SU-DHL-6 (cell line): ENCODE results near the gene CDH16.

ENCODE experiments used
- H2AFZ ChIP-seq: fragments of 200-600 bp; sonication (generic); 2 replicates; pipeline ENCODE4 v1.6.1; 2014; ENCODE audit warnings: low read depth, mild to moderate bottlenecking, moderate library complexity, mixed read lengths, antibody characterized with exemption, low read length; ENCODE audit not compliant: severe bottlenecking
- H3F3A ChIP-seq: fragments of 200-600 bp; shearing (Covaris generic); 2 replicates; pipeline ENCODE4 v1.6.0; 2016; ENCODE audit warnings: antibody characterized with exemption, mild to moderate bottlenecking; ENCODE audit not compliant: insufficient read depth
- H3K27ac ChIP-seq: fragments of 200-600 bp; sonication (generic); 2 replicates; pipeline ENCODE4 v1.5.1; 2016; ENCODE audit warnings: low read depth, mild to moderate bottlenecking, low read length, moderate library complexity, mixed read lengths
- H3K27me3 ChIP-seq: fragments of 200-600 bp; sonication (generic), shearing (Covaris generic); 2 replicates; pipeline ENCODE4 v1.6.0; 2014; ENCODE audit warnings: mild to moderate bottlenecking, low read length
- H3K36me3 ChIP-seq: fragments of 200-600 bp; sonication (generic); 2 replicates; pipeline ENCODE4 v1.6.1; 2014; ENCODE audit warnings: mild to moderate bottlenecking, low read length, mixed read lengths
- H3K4me2 ChIP-seq: fragments of 300-600, 200-600 bp; shearing (Covaris generic), sonication (generic); 2 replicates; pipeline ENCODE4 v1.6.0; 2014; ENCODE audit warnings: low read length, low read depth, mild to moderate bottlenecking; ENCODE audit not compliant: poor library complexity, severe bottlenecking
- H3K4me3 ChIP-seq: fragments of 200-600 bp; sonication (generic); 2 replicates; pipeline ENCODE4 v1.5.1; 2014; ENCODE audit warnings: antibody characterized with exemption, low read length, mild to moderate bottlenecking, mixed read lengths; ENCODE audit not compliant: insufficient read depth, poor library complexity, severe bottlenecking
- H3K79me2 ChIP-seq: fragments of 200-600 bp; sonication (generic); 2 replicates; pipeline ENCODE4 v1.6.1; 2014; ENCODE audit warnings: mild to moderate bottlenecking, low read length, moderate library complexity; ENCODE audit not compliant: insufficient read depth
- H3K9ac ChIP-seq: fragments of 200-600 bp; sonication (generic); 2 replicates; pipeline ENCODE4 v1.7.0; 2014; ENCODE audit warnings: mild to moderate bottlenecking, low read length
- H3K9me2 ChIP-seq: fragments of 200-600 bp; sonication (generic); replicated peaks from 2 replicates; pipeline ENCODE4 v1.6.1; 2014; ENCODE audit warnings: low read length; ENCODE audit not compliant: insufficient read depth
- H3K9me3 ChIP-seq: fragments of 200-600 bp; sonication (generic); 2 replicates; pipeline ENCODE4 v1.6.1; 2014; ENCODE audit warnings: low read length, mixed read lengths; ENCODE audit not compliant: insufficient read depth
- H4K20me1 ChIP-seq: fragments of 200-600 bp; sonication (generic); 2 replicates; pipeline ENCODE4 v1.6.1; 2014; ENCODE audit warnings: low read depth, mild to moderate bottlenecking, antibody characterized with exemption, low read length, moderate library complexity, mixed read lengths
- EZH2phosphoT487 ChIP-seq: fragments of 200-600 bp; sonication (generic), shearing (Covaris generic); conservative IDR thresholded peaks from 2 replicates; pipeline ENCODE4 v1.6.1; 2018; ENCODE audit warnings: mild to moderate bottlenecking, antibody characterized with exemption, low read length, moderate library complexity, mixed read lengths
- TF ChIP-seq, protein P1 (sequence below): fragments of 200-600 bp; sonication (generic); IDR thresholded peaks from one replicate; pipeline ENCODE4 v1.5.1; 2017; ENCODE audit warnings: antibody characterized with exemption, mild to moderate bottlenecking, low read length, moderate library complexity; ENCODE audit not compliant: insufficient read depth, poor library complexity, severe bottlenecking

CDH16 gene

DNA sequence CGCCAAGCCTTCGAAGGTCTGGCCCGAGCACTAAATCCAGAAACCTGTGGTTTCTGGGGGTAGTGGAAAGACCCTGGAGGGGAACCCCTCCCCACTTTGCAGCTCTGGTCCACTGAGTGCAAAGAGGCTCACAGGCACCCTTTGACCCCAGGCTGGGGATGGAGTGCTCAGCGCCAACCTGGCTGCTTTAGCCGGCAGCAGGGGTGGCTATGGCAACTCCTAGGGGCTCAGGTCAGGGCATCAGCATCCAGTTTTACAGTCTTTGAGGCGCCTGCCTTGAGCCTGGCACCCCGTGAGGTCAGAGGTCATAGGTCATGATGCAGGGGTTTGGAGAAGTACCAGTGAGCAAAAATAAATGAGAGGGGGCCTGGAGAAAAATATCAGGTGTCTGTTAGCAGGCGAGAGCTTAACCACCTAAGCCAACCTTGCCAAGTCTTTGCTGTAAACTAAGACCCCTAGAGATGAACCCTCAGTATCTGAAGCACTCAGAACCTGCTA, 56.6 kb downstream of the CDH16 start:
- Histone ChIP-seq H4K20me1 (no peaks in the 10 kb centered on the region), H3F3A (no peaks in the 10 kb centered on the region), H3K9me2 (no peaks in the 10 kb centered on the region), H3K4me2 (no peak overlapping the region), H3K27me3 (no peaks in the 10 kb centered on the region), H3K36me3 (no peaks in the 10 kb centered on the region), H3K9ac (no peak overlapping the region), H3K79me2 (no peaks in the 10 kb centered on the region), H2AFZ (no peak overlapping the region), H3K9me3 (no peaks in the 10 kb centered on the region), H3K27ac (no peak overlapping the region), H3K4me3 (no peak overlapping the region)
- TF ChIP-seq, protein P1, sequence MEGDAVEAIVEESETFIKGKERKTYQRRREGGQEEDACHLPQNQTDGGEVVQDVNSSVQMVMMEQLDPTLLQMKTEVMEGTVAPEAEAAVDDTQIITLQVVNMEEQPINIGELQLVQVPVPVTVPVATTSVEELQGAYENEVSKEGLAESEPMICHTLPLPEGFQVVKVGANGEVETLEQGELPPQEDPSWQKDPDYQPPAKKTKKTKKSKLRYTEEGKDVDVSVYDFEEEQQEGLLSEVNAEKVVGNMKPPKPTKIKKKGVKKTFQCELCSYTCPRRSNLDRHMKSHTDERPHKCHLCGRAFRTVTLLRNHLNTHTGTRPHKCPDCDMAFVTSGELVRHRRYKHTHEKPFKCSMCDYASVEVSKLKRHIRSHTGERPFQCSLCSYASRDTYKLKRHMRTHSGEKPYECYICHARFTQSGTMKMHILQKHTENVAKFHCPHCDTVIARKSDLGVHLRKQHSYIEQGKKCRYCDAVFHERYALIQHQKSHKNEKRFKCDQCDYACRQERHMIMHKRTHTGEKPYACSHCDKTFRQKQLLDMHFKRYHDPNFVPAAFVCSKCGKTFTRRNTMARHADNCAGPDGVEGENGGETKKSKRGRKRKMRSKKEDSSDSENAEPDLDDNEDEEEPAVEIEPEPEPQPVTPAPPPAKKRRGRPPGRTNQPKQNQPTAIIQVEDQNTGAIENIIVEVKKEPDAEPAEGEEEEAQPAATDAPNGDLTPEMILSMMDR = no peak
- no peak for TF ChIP-seq EZH2phosphoT487

DNA sequence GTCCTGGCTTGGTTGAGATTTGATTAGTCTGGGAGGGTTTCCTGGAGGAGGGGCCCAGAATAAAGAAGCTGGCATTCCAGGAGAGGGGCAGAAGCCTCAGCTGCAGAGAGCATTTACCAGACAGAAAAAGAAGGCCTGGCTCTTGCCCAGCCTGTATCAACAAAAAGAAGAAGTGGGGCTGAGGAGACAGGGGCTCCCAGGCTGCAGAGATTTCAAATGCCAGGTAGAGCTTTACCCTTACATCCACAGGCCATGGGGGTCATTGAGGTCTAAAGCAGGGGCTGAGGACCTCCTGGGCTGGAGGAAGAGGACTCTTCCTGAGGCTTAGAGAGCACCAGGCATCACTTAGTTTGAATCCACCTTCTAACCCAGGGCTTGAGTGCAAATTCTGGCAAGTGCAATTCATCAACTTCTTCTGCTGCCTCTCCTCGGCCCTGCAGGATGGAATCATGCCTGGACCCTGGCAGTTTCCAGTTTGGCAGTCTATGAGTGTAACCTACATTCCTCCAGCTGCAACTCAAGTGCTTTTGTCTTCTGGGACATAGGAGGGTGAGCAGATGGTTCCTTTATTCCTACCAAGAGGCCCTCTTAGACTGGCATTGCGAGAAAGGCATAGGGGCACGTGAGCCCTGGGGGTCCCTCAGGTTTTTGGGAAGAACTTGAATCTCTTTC, 59.2 kb downstream of the CDH16 start:
- Histone ChIP-seq H3K9me2 (no peaks in the 10 kb centered on the region), H3K4me2 (no peak overlapping the region), H3K27me3 (no peaks in the 10 kb centered on the region), H3K36me3 (no peaks in the 10 kb centered on the region), H3K79me2 (no peaks in the 10 kb centered on the region), H3F3A (no peaks in the 10 kb centered on the region), H3K4me3 (no peak overlapping the region), H3K9me3 (no peaks in the 10 kb centered on the region), H2AFZ (no peak overlapping the region), H4K20me1 (no peaks in the 10 kb centered on the region), H3K9ac (no peak overlapping the region), H3K27ac (no peak overlapping the region)
- no peak for TF ChIP-seq EZH2phosphoT487
- TF ChIP-seq, protein P1 = no peak

DNA sequence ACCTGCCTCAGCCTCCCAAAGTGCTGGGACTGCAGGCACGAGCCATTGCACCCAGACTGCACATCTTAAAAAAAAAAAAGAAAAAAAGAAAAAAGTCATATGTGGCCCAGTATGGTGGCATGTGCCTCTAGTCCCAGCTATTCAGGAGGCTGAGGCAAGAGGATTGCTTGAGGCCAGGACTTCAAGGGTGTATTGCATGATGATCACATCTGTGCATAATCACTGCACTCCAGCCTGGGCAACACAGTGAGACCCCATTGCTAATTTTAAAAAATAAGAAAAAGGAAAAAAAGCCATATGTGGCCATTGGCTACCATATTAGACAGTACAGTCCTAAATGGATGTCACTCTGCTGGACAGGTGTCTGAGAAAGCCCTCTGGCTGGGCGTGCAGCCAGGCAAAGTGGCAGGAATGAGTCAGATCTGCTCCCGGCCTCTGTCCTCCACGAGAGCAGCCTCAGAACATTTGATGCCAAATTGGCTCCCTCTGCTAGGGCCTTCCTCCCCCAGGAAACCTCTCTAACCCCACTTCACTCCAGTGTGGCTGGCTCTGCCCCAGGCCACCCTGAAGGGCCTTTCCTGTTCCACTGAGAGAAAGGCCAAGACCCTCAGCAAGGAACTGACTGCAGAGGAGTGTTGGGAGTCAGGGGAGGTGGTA, 59.8 kb downstream of the CDH16 start:
- H3K4me3 ChIP-seq = no peak overlapping the region
- H3K79me2 ChIP-seq = no peaks in the 10 kb centered on the region
- H3K27ac ChIP-seq = no peak overlapping the region
- no peak for TF ChIP-seq EZH2phosphoT487
- TF ChIP-seq, protein P1 = no peak
- H3K4me2 ChIP-seq = no peak overlapping the region
- H2AFZ ChIP-seq = no peak overlapping the region
- H3K9ac ChIP-seq = no peak overlapping the region
- H3K9me3 ChIP-seq = no peaks in the 10 kb centered on the region
- H4K20me1 ChIP-seq = no peaks in the 10 kb centered on the region
- no peaks in the 10 kb centered on the region for H3K9me2 ChIP-seq
- no peaks in the 10 kb centered on the region for H3F3A ChIP-seq
- H3K36me3 ChIP-seq = no peaks in the 10 kb centered on the region
- no peaks in the 10 kb centered on the region for H3K27me3 ChIP-seq
